Mucosa of rectum (tissue), 2 donors: Measurements from ENCODE around the gene PGM2.

Experiments
- H3K27ac ChIP-seq, 2 donors: one replicate each; pipeline ENCODE4 v1.7.0; 2013; ENCODE audit warnings: inconsistent platforms in 2 of 2, low read depth in 2 of 2, low read length in 2 of 2
- H3K27me3 ChIP-seq, 2 donors: one replicate each; pipeline ENCODE4 v1.7.0; 2013; ENCODE audit warnings: low read length in 2 of 2; ENCODE audit not compliant: control insufficient read depth in 2 of 2, insufficient read depth in 2 of 2
- H3K36me3 ChIP-seq, 2 donors: one replicate each; pipeline ENCODE4 v1.7.0; 2013; ENCODE audit warnings: low read length in 2 of 2; ENCODE audit not compliant: control insufficient read depth in 2 of 2, insufficient read depth in 2 of 2
- H3K4me1 ChIP-seq, 2 donors: one replicate each; pipeline ENCODE4 v1.7.0; 2013; ENCODE audit warnings: low read length in 2 of 2, mild to moderate bottlenecking in 1 of 2; ENCODE audit not compliant: control insufficient read depth in 2 of 2, insufficient read depth in 2 of 2
- H3K4me3 ChIP-seq, 2 donors: one replicate each; pipeline ENCODE4 v1.7.0; 2013; ENCODE audit warnings: low read length in 2 of 2
- H3K9ac ChIP-seq, 2 donors: one replicate each; pipeline ENCODE4 v1.7.0; 2013; ENCODE audit warnings: low read length in 2 of 2, low read depth in 1 of 2, mild to moderate bottlenecking in 1 of 2
- H3K9me3 ChIP-seq, 2 donors: one replicate each; pipeline ENCODE4 v1.7.0; 2013; ENCODE audit warnings: low read length in 2 of 2; ENCODE audit not compliant: control insufficient read depth in 2 of 2
- donor health status: healthy.
- donor health status: Normal muscosa, but diverticular disease.

PGM2 gene

GRCh38 chr4:37852376-37852775 lies 25.9 kb downstream of the PGM2 start:
- Histone ChIP-seq H3K36me3 (peaks cover 25 to 31% of the 10 kb centered on the region in 2 donors), H3K4me3 (no peak overlapping the region), H3K9ac (no peak overlapping the region), H3K9me3 (no peaks in the 10 kb centered on the region), H3K27ac (no peak overlapping the region), H3K4me1 (no peaks in the 10 kb centered on the region), H3K27me3 (no peaks in the 10 kb centered on the region)

GRCh38 chr4:37858112-37858511 lies 31.6 kb downstream of the PGM2 start:
- peaks cover 20 to 21% of the 10 kb centered on the region in 2 donors for H3K36me3 ChIP-seq
- H3K9me3 ChIP-seq, result no peaks in the 10 kb centered on the region
- no peak overlapping the region for H3K9ac ChIP-seq
- H3K4me1 ChIP-seq, result no peaks in the 10 kb centered on the region
- no peak overlapping the region for H3K4me3 ChIP-seq
- H3K27me3 ChIP-seq, result no peaks in the 10 kb centered on the region
- H3K27ac ChIP-seq, result no peak overlapping the region

GRCh38 chr4:37858872-37859271 lies 32.4 kb downstream of the PGM2 start:
- peaks cover 20% of the 10 kb centered on the region in 2 donors for H3K36me3 ChIP-seq
- no peak overlapping the region for H3K27ac ChIP-seq
- no peaks in the 10 kb centered on the region for H3K4me1 ChIP-seq
- no peak overlapping the region for H3K4me3 ChIP-seq
- H3K9ac ChIP-seq, result no peak overlapping the region
- no peaks in the 10 kb centered on the region for H3K27me3 ChIP-seq
- H3K9me3 ChIP-seq, result no peaks in the 10 kb centered on the region

GRCh38 chr4:37860266-37860665 lies 33.8 kb downstream of the PGM2 start:
- Histone ChIP-seq H3K36me3 (peaks cover 16 to 20% of the 10 kb centered on the region in 2 donors), H3K9ac (no peak overlapping the region), H3K4me1 (no peaks in the 10 kb centered on the region), H3K9me3 (no peaks in the 10 kb centered on the region), H3K27ac (no peak overlapping the region), H3K4me3 (no peak overlapping the region), H3K27me3 (no peaks in the 10 kb centered on the region)

GRCh38 chr4:37862961-37863360 lies 36.5 kb downstream of the PGM2 start:
- Histone ChIP-seq H3K36me3 (peaks cover 7 to 12% of the 10 kb centered on the region in 2 donors), H3K9me3 (no peaks in the 10 kb centered on the region), H3K27ac (no peak overlapping the region), H3K27me3 (no peaks in the 10 kb centered on the region), H3K9ac (no peak overlapping the region), H3K4me1 (no peaks in the 10 kb centered on the region), H3K4me3 (no peak overlapping the region)

- no peak overlapping the region for H3K4me3 ChIP-seq
- no peaks in the 10 kb centered on the region for H3K4me1 ChIP-seq
- H3K9me3 ChIP-seq, result no peaks in the 10 kb centered on the region
- no peak overlapping the region for H3K27ac ChIP-seq
- peaks cover 2 to 9% of the 10 kb centered on the region in 2 donors for H3K36me3 ChIP-seq
- H3K9ac ChIP-seq, result no peak overlapping the region
- no peaks in the 10 kb centered on the region for H3K27me3 ChIP-seq
Observed at GRCh38 chr4:37864786-37865185, 38.3 kb downstream of the PGM2 start.

GRCh38 chr4:37865450-37865849 lies 39.0 kb downstream of the PGM2 start:
- H3K27me3 ChIP-seq, result no peaks in the 10 kb centered on the region
- H3K4me1 ChIP-seq, result no peaks in the 10 kb centered on the region
- no peak overlapping the region for H3K9ac ChIP-seq
- peaks cover 2 to 9% of the 10 kb centered on the region in 2 donors for H3K36me3 ChIP-seq
- no peak overlapping the region for H3K4me3 ChIP-seq
- H3K27ac ChIP-seq, result no peak overlapping the region
- no peaks in the 10 kb centered on the region for H3K9me3 ChIP-seq

- Histone ChIP-seq H3K9ac (no peak overlapping the region), H3K4me3 (no peak overlapping the region), H3K27ac (no peak overlapping the region), H3K36me3 (peaks cover 2 to 6% of the 10 kb centered on the region in 2 donors), H3K9me3 (no peaks in the 10 kb centered on the region), H3K27me3 (no peaks in the 10 kb centered on the region), H3K4me1 (no peaks in the 10 kb centered on the region)
Observed at GRCh38 chr4:37867102-37867501, 40.6 kb downstream of the PGM2 start.

GRCh38 chr4:37868238-37868637 lies 41.8 kb downstream of the PGM2 start:
- no peak overlapping the region for H3K27ac ChIP-seq
- H3K9ac ChIP-seq, result no peak overlapping the region
- peaks cover 0 to under 1% of the 10 kb centered on the region in 2 donors for H3K36me3 ChIP-seq
- H3K4me1 ChIP-seq, result no peaks in the 10 kb centered on the region
- no peaks in the 10 kb centered on the region for H3K9me3 ChIP-seq
- H3K4me3 ChIP-seq, result no peak overlapping the region
- no peaks in the 10 kb centered on the region for H3K27me3 ChIP-seq

GRCh38 chr4:37872310-37872988 lies 46.0 kb downstream of the PGM2 start:
- no peaks in the 10 kb centered on the region for H3K9me3 ChIP-seq
- H3K27me3 ChIP-seq, result no peaks in the 10 kb centered on the region
- H3K9ac ChIP-seq, result no peak overlapping the region
- H3K4me1 ChIP-seq, result peaks cover 5 to 12% of the 10 kb centered on the region in 2 donors
- H3K27ac ChIP-seq, result no peak overlapping the region
- H3K36me3 ChIP-seq, result no peaks in the 10 kb centered on the region
- H3K4me3 ChIP-seq, result no peak overlapping the region
